Activated CD4-positive, CD25-positive, alpha-beta regulatory T cell (primary cell): Measurements from ENCODE around the gene TNIP1.

ENCODE experiments used
- DNase-seq, 4 experiments: peaks; one replicate each; lab custom pipeline; 2025; lab: John Stamatoyannopoulos, UW

Gene TNIP1

GRCh38 chr5:150999704-151000442, 81.0 kb downstream of the TNIP1 start:
- DNase-seq, result no peak

- no peak for DNase-seq
These were observed 86.9 kb downstream of the TNIP1 start for GRCh38 chr5:150993826-150994412.

GRCh38 chr5:150993422-150993821, 87.4 kb downstream of the TNIP1 start:
- no peak for DNase-seq

GRCh38 chr5:150992705-150993104, 88.1 kb downstream of the TNIP1 start:
- DNase-seq, result no peak

GRCh38 chr5:150989695-150990094, 91.1 kb downstream of the TNIP1 start:
- DNase-seq, result no peak

- no peak for DNase-seq
These were observed 93.1 kb downstream of the TNIP1 start for GRCh38 chr5:150987746-150988145.
